ENCODE measurements around the gene CHD9.
"Not testable (repeated sequence)": the region's sequence is repeated elsewhere in the genome, so short reads cannot be mapped to it uniquely, and the experiment has no call there.

Gene CHD9

GRCh38 chr16:53135329-53135728 lies 80.5 kb downstream of the CHD9 start:
- no peak for DNase-seq

GRCh38 chr16:53142823-53143568 lies 88.2 kb downstream of the CHD9 start:
- DNase-seq, result no peak

GRCh38 chr16:53147500-53148065 lies 92.8 kb downstream of the CHD9 start:
- no peak for DNase-seq

- DNase-seq, result no peak
Measured at GRCh38 chr16:53150769-53151168, 96.0 kb downstream of the CHD9 start.

GRCh38 chr16:53152329-53152728 lies 97.5 kb downstream of the CHD9 start:
- DNase-seq, result no peak

DNA sequence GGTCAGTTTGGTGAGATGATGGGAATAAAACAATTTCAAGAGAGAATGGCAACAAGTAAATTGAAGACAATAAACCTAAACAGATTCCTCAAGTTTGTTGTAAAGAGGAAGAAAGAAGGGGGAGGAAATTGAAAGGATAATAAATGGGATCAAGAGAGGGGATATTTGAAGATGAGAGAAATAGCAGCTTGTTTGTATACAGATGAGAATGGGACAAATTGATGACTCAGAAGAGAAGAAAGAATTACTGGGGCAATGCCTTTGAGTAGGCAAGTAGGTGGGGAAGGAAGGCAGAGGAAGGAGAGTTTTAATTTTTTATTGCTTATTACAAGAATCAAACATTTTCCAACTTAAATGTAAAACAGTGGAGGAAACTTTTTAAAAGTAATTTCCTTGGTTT lies 98.3 kb downstream of the CHD9 start:
- no peak for DNase-seq

DNA sequence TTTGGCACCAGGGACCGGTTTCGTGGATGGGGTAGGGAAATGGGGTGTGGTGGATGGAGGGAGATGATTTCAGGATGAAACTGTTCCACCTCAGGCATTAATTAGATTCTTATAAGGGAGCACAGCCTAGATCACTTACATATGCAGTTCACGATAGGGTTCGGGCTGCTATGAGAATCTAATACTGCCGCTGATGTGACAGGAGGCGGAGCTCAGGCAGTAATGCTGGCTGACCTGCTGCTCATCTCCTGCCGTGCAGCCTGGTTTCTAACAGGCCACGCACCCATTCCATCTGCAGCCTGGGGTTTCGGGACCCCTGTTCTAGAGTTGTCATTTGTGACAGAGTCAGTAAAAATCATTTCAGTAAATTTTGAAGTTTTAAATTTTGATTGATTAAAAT lies 99.7 kb downstream of the CHD9 start:
- DNase-seq, result no peak

- no peak for DNase-seq
Measured at GRCh38 chr16:53156516-53156915, 101.7 kb downstream of the CHD9 start.

GRCh38 chr16:53159781-53160436 lies 105.1 kb downstream of the CHD9 start:
- peak; percentile 74 for DNase-seq

GRCh38 chr16:53166099-53166498 lies 111.3 kb downstream of the CHD9 start:
- no peak for DNase-seq

GRCh38 chr16:53168744-53169143 lies 114.0 kb downstream of the CHD9 start:
- DNase-seq, result no peak

- DNase-seq, result no peak
Measured at GRCh38 chr16:53172517-53172916, 117.7 kb downstream of the CHD9 start.

DNA sequence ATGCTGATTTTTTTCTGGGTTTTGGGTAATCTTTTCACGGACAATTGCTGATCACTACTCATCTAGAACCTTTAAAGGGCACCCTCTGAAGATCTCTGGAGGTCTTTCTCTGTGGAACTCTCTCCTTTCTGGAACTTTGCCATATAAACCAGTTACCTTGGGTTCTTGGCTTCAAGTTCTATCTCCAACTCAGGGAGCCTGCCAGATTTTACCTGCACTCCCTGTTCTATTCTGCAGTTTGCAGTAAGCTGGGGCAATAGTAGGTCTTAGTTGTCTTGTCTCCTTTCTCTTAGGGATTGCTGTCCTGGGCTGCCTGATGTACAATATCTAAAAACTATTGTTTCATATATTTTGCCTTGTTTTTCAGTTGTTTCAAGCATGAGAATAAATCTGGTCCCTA lies 120.3 kb downstream of the CHD9 start:
- DNase-seq, result no peak

DNA sequence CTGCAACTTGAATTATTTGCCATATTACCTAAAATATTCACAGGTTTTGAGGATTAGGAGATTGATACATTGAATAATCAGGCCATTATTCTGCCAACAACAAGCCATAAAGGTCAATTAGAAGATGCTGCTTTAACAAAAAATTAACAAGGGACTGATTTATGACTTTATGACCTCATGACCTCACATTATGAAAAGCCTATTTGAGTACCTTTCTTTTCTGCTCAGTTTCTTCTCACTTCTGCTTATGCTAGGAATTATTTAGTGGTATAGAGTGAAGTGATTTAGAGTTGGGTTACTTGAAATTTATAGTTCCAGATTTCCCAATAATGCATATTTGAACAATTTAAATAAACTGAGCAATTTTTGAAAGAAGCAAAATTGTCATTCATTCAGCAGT lies 121.6 kb downstream of the CHD9 start:
- DNase-seq, result no peak

- DNase-seq, result no peak
Measured at GRCh38 chr16:53183442-53183841, 128.7 kb downstream of the CHD9 start.

DNA sequence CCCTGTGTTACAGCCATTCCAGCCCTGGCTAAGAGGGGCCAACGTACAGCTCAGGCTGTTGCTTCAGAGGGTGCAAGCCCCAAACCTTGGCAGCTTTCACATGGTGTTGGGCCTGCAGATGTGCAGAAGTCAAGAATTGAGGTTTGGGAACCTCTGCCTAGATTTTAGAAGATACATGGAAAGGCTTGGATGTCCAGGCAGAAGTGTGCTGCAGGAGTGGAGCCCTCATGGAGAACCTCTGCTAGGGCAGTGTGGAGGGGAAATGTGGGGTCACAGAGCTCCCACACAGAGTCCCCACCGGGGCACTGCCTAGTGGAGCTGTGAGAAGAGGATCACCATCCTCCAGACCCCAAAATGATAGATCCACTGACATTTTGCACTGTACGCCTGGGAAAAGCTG lies 130.9 kb downstream of the CHD9 start:
- not testable (repeated sequence) for DNase-seq

GRCh38 chr16:53187775-53188174 lies 133.0 kb downstream of the CHD9 start:
- no peak for DNase-seq

- DNase-seq, result no peak
Measured at GRCh38 chr16:53191413-53191812, 136.6 kb downstream of the CHD9 start.

- DNase-seq, result no peak
Measured at GRCh38 chr16:53198933-53199332, 144.1 kb downstream of the CHD9 start.

GRCh38 chr16:53201900-53202299 lies 147.1 kb downstream of the CHD9 start:
- DNase-seq, result no peak

DNA sequence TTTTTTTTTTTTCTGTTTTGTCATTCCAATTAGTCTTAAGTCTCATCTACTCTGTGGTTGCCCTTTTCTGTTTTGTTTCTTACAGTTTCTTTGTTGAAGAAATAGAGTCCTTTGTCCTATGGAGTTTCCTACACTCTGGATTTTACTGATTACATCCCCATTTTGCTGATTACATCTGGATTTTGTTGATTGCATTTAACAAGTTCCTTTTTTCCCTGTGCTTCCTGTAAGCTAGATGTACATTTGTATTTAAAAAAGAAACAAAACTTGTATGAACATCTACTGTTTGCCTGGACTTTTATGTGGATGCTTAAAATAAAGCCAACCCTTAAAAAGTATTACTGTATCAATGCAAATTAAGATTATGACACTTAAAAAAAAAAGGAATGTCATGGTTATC lies 147.6 kb downstream of the CHD9 start:
- DNase-seq, result no peak

- DNase-seq, result peak; percentile 93
Measured at GRCh38 chr16:53207810-53208752, 153.3 kb downstream of the CHD9 start.

DNA sequence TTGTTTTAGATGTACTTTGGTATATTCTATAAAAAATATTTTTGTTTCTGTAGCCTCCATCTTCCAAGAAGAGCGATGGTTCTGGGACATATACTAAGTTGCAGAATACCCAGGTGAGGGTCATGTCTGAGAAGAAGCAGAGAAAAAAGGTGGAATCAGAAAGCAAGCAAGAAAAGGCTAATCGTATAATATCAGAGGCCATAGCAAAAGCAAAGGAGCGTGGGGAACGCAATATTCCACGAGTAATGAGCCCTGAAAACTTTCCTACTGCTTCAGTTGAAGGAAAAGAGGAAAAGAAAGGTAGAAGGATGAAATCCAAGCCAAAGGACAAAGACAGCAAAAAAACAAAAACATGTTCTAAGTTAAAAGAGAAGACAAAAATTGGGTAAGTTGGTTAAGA lies 154.6 kb downstream of the CHD9 start:
- peak; percentile 34 for DNase-seq

Measured in hematopoietic multipotent progenitor cell treated with erythropoietin and hydrocortisone succinate and interleukin-3 and kit ligand, for 8 days (in vitro differentiated cells).